Glutamatergic neuron (in vitro differentiated cells): ENCODE measurements around the gene FANCL. TPM values are rescaled to one million over a fixed set of nuclear protein-coding genes. Genes with fewer than 3 reads are reported as not detected.
"Not testable (repeated sequence)": the region's sequence is repeated elsewhere in the genome, so short reads cannot be mapped to it uniquely, and the experiment has no call there.

ENCODE experiments used
- DNase-seq: peaks from one replicate; pipeline ENCODE4 v3.0.0; 2022
- H3K27ac Mint-ChIP-seq: one replicate; pipeline ENCODE4 v1.8.0; 2020; ENCODE audit warnings: mild to moderate bottlenecking, mixed read lengths, inconsistent platforms; ENCODE audit not compliant: unreplicated experiment
- H3K27me3 Mint-ChIP-seq: one replicate; pipeline ENCODE4 v1.8.0; 2020; ENCODE audit warnings: mild to moderate bottlenecking, moderate library complexity, mixed read lengths, inconsistent platforms; ENCODE audit not compliant: unreplicated experiment
- H3K36me3 Mint-ChIP-seq: one replicate; pipeline ENCODE4 v1.8.0; 2020; ENCODE audit warnings: mild to moderate bottlenecking, mixed read lengths, inconsistent platforms; ENCODE audit not compliant: unreplicated experiment
- H3K4me1 Mint-ChIP-seq: one replicate; pipeline ENCODE4 v1.8.0; 2020; ENCODE audit warnings: mild to moderate bottlenecking, low read depth, mixed read lengths, inconsistent platforms; ENCODE audit not compliant: unreplicated experiment
- H3K4me3 Mint-ChIP-seq: one replicate; pipeline ENCODE4 v1.8.0; 2020; ENCODE audit warnings: mild to moderate bottlenecking, mixed read lengths, inconsistent platforms; ENCODE audit not compliant: unreplicated experiment
- H3K9me3 Mint-ChIP-seq: one replicate; pipeline ENCODE4 v1.8.0; 2020; ENCODE audit warnings: mild to moderate bottlenecking, moderate library complexity, mixed read lengths, inconsistent platforms; ENCODE audit not compliant: unreplicated experiment
- total RNA-seq: library from RNA; stranded (reverse); fragmentation: NEBNext Ultra II Directional; extraction: Animal tissue kit (Norgen Biotek cat#: 25700); gene quantifications from one replicate; pipeline ENCODE4 v1.2.1, GENCODE V29; 2021; ENCODE audit not compliant: unreplicated experiment
- TF ChIP-seq, protein P1 (sequence below): fragments of 200-600 bp; sonication (generic); IDR thresholded peaks from one replicate; pipeline ENCODE4 v1.5.0; 2021; ENCODE audit not compliant: partially characterized antibody, unreplicated experiment

Gene FANCL
- total RNA-seq, 1 donor from 2014 or later, result 16.5 TPM

DNA sequence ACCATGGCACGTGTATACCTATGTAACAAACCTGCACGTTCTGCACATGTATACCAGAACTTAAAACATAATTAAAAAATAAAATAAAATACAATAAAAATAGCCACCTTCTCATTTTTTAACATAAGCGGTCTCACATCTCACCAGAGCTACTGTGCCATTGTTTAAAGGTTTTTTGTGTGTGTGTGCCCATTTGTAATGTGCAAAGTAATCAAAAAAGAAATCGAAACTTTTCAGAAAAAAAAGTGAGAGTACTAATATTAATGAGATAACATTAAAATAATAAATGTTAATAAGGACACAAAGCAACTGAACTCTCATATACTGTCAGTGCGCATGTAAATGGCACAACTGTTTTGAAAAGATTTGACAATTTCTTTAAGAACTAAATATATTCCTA, 60.5 kb downstream of the FANCL start:
- no peak overlapping the region for H3K4me3 Mint-ChIP-seq
- H3K27ac Mint-ChIP-seq, result no peak overlapping the region
- no peak for DNase-seq
- H3K4me1 Mint-ChIP-seq, result no peaks in the 10 kb centered on the region
- H3K36me3 Mint-ChIP-seq, result no peaks in the 10 kb centered on the region
- no peaks in the 10 kb centered on the region for H3K9me3 Mint-ChIP-seq
- no peaks in the 10 kb centered on the region for H3K27me3 Mint-ChIP-seq
- TF ChIP-seq, protein P1, sequence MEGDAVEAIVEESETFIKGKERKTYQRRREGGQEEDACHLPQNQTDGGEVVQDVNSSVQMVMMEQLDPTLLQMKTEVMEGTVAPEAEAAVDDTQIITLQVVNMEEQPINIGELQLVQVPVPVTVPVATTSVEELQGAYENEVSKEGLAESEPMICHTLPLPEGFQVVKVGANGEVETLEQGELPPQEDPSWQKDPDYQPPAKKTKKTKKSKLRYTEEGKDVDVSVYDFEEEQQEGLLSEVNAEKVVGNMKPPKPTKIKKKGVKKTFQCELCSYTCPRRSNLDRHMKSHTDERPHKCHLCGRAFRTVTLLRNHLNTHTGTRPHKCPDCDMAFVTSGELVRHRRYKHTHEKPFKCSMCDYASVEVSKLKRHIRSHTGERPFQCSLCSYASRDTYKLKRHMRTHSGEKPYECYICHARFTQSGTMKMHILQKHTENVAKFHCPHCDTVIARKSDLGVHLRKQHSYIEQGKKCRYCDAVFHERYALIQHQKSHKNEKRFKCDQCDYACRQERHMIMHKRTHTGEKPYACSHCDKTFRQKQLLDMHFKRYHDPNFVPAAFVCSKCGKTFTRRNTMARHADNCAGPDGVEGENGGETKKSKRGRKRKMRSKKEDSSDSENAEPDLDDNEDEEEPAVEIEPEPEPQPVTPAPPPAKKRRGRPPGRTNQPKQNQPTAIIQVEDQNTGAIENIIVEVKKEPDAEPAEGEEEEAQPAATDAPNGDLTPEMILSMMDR, result no peak

DNA sequence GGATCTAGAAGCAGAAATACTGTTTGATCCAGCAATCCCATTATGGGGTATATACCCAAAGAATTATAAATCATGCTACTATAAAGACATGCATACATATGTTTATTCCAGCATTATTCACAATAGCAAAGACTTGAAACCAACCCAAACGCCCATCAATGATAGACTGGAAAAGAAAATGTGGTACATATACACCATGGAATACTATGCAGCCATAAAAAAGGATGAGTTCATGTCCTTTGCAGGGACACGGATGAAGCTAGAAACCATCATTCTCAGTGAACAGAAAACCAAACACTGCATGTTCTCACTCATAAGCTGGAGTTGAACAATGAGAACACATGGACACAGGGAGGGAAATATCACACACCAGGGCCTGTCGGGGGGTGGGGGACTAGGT, 61.0 kb downstream of the FANCL start:
- H3K4me1 Mint-ChIP-seq, H3K4me3 Mint-ChIP-seq, H3K27ac Mint-ChIP-seq, DNase-seq, H3K36me3 Mint-ChIP-seq, H3K27me3 Mint-ChIP-seq, H3K9me3 Mint-ChIP-seq: not testable (repeated sequence)

DNA sequence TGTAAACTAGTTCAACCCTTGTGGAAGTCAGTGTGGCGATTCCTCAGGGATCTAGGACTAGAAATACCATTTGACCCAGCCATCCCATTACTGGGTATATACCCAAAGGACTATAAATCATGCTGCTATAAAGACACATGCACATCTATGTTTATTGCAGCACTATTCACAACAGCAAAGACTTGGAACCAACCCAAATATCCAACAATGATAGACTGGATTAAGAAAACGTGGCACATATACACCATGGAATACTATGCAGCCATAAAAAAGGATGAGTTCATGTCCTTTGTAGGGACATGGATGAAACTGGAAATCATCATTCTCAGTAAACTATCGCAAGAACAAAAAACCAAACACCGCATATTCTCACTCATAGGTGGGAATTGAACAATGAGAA, 63.9 kb downstream of the FANCL start:
- H3K9me3 Mint-ChIP-seq, H3K27ac Mint-ChIP-seq, DNase-seq, H3K4me1 Mint-ChIP-seq, H3K27me3 Mint-ChIP-seq, H3K4me3 Mint-ChIP-seq, H3K36me3 Mint-ChIP-seq: not testable (repeated sequence)

DNA sequence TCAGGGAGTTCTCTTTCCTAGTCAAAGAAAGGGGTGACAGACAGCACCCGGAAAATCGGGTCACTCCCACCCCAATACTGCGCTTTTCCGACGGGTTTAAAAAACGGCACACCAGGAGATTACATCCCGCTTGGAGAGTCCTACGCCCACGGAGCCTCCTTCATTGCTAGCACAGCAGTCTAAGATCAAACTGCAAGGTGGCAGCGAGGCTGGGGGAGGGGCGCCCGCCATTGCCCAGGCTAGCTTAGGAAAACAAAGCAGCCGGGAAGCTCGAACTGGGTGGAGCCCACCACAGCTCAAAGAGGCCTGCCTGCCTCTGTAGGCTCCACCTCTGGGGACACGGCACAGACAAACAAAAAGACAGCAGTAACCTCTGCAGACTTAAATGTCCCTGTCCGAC, 69.3 kb downstream of the FANCL start:
- not testable (repeated sequence) for H3K27me3 Mint-ChIP-seq, H3K4me3 Mint-ChIP-seq, H3K4me1 Mint-ChIP-seq, H3K27ac Mint-ChIP-seq, DNase-seq
- H3K36me3 Mint-ChIP-seq, result peaks cover 30% of the 10 kb centered on the region
- H3K9me3 Mint-ChIP-seq, result peaks cover 13% of the 10 kb centered on the region

DNA sequence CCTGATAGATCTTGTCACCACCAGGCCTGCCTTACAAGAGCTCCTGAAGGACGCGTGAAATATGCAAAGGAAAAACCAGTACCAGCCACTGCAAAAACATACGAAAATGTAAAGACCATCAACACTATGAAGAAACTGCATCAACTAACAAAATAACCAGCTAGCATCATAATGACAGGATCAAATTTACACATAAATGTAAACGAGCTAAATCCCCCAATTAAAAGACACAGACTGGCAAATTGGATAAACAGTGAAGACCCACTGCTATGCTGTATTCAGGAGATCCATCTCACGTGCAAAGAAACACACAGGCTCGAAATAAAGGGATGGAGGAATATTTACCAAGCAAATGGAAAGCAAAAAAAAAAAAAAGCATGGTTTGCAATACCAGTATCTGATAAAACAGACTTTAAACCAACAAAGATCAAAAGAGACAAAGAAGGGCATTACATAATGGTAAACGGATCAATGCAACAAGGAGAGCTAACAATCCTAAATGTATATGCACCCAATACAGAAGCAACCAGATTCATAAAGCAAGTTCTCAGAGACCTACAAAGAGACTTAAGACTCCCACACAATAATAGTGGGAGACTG, 70.7 kb downstream of the FANCL start:
- H3K27ac Mint-ChIP-seq, H3K4me3 Mint-ChIP-seq, H3K4me1 Mint-ChIP-seq, H3K27me3 Mint-ChIP-seq, DNase-seq: not testable (repeated sequence)
- peaks cover 30% of the 10 kb centered on the region for H3K36me3 Mint-ChIP-seq
- peaks cover 13% of the 10 kb centered on the region for H3K9me3 Mint-ChIP-seq

DNA sequence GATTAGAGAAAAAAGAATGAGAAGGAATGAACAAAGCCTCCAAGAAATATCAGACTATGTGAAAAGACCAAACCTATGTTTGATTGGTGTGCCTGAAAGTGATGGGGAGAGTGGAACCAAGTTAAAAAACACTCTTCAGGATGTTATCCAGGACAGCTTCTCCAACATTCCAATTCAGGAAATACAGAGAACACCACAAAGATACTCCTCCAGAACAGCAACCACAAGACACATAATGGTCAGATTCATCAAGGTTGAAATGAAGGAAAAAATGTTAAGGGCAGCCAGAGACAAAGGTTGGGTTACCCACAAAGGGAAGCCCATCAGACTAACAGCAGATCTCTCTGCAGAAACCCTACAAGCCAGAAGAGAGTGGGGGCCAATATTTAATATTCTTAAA, 71.3 kb downstream of the FANCL start:
- H3K27me3 Mint-ChIP-seq, H3K4me1 Mint-ChIP-seq, H3K4me3 Mint-ChIP-seq, DNase-seq, H3K27ac Mint-ChIP-seq: not testable (repeated sequence)
- Mint-ChIP-seq H3K9me3 (peaks cover 13% of the 10 kb centered on the region), H3K36me3 (peaks cover 30% of the 10 kb centered on the region)

DNA sequence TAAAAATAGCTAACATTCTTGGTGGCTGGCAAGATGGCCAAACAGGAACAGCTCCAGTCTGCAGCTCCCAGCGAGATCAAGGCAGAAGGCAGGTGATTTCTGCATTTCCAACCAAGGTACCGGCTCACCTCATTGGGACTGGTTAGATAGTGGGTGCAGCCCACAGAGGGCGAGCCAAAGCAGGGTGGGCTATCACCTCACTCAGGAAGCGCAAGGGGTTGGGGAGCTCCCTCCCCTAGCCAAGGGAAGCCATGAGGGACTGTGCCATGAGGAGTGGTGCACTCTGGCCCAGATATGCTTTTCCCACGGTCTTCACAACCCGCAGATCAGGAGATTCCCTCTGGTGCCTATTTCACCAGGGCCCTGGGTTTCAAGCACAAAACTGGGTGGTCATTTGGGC, 73.0 kb downstream of the FANCL start:
- not testable (repeated sequence) for H3K4me1 Mint-ChIP-seq

DNA sequence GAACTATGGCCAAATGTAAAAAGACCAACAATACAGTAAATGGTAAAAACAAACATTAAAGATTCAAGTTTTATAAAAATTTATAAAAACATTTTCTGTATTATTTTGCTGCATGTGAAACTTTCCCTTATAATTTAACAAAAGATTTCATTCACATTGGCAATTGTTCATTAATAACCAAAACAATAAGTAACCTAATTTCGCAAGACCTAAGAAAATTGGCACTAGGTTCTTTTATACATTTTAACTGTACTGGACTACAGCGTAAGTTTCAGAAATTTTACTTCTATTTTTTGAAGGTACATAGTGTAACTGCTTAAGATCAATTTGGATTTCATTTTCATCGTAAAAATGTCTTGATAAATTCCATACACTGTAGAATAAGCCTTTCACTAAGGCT, 77.2 kb downstream of the FANCL start:
- H3K27me3 Mint-ChIP-seq, result no peaks in the 10 kb centered on the region
- no peak overlapping the region for H3K27ac Mint-ChIP-seq
- no peaks in the 10 kb centered on the region for H3K36me3 Mint-ChIP-seq
- TF ChIP-seq, protein P1, result no peak
- no peak overlapping the region for H3K4me3 Mint-ChIP-seq
- DNase-seq, result no peak
- peaks cover 1% of the 10 kb centered on the region for H3K4me1 Mint-ChIP-seq
- no peaks in the 10 kb centered on the region for H3K9me3 Mint-ChIP-seq

More for the DNA sequence above, 73.0 kb downstream of the FANCL start:
- H3K9me3 Mint-ChIP-seq, result peaks cover 13% of the 10 kb centered on the region
- not testable (repeated sequence) for H3K27me3 Mint-ChIP-seq, H3K27ac Mint-ChIP-seq, H3K4me3 Mint-ChIP-seq, DNase-seq
- peaks cover 29% of the 10 kb centered on the region for H3K36me3 Mint-ChIP-seq
